ENCODE data around the gene PRKACG. TPM values are rescaled to one million over a fixed set of nuclear protein-coding genes. Genes with fewer than 3 reads are reported as not detected.

PRKACG gene
- total and polyA plus RNA-seq, 2 of the 8 experiments (the other 6 are each of a cell fraction or from before 2014, with no cell fraction given), result not detected

GRCh38 chr9:68970151-68970550 is 43.8 kb downstream of the PRKACG start (continued):
- TF ChIP-seq RFX5 (IDR thresholded peaks at IDR 0.05; ENCODE audit: borderline replicate concordance, low read depth, low read length), result no peak
- no peak for TF ChIP-seq SIRT6 (IDR thresholded peaks at IDR 0.05; ENCODE audit: low read length)
- TF ChIP-seq CBX8 (IDR thresholded peaks at IDR 0.05; ENCODE audit: borderline replicate concordance, low read depth, low read length), result no peak
- TF ChIP-seq CREB1 (IDR thresholded peaks at IDR 0.05), result no peak
- TF ChIP-seq TBP (IDR thresholded peaks at IDR 0.05; ENCODE audit: low read depth, low read length), result no peak
- no peak for TF ChIP-seq YY1 (IDR thresholded peaks at IDR 0.05; ENCODE audit: low read depth, low read length)
- TF ChIP-seq TAF1 (IDR thresholded peaks at IDR 0.05; ENCODE audit: low read depth, low read length), result no peak
- TF ChIP-seq RXRA (IDR thresholded peaks at IDR 0.05; ENCODE audit: insufficient read depth, low read depth, low read length), result no peak
- TF ChIP-seq SIX5 (IDR thresholded peaks at IDR 0.05; ENCODE audit: low read depth, low read length), result no peak
- no peak for TF ChIP-seq SAP30 (IDR thresholded peaks at IDR 0.05; ENCODE audit: insufficient read depth, insufficient replicate concordance, low read length)
- TF ChIP-seq, protein P1, sequence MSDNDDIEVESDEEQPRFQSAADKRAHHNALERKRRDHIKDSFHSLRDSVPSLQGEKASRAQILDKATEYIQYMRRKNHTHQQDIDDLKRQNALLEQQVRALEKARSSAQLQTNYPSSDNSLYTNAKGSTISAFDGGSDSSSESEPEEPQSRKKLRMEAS (IDR thresholded peaks at IDR 0.05), result no peak
- no peak for TF ChIP-seq NANOG (IDR thresholded peaks at IDR 0.05; ENCODE audit: insufficient read depth, low read depth, low read length, poor library complexity, severe bottlenecking)
- TF ChIP-seq CHD1 (IDR thresholded peaks at IDR 0.05; ENCODE audit: low read depth, low read length), result no peak

All from H1 (cell line).